HepG2 (cell line): ENCODE measurements around the gene LIPT1. TPM values are rescaled to one million over a fixed set of nuclear protein-coding genes. Genes with fewer than 3 reads are reported as not detected.
A peak's percentile ranks its signal among the peaks of the same experiment; 100 is the strongest.

Experiments used
- AHDC1 ChIP-seq: sonication (generic); formaldehyde crosslinking; IDR thresholded peaks from 2 replicates; pipeline ENCODE4 v1.5.1; 2020; ENCODE audit warnings: mild to moderate bottlenecking, missing genetic modification reagents, borderline replicate concordance
- ARNT2 ChIP-seq: sonication (generic); formaldehyde crosslinking; IDR thresholded peaks from 2 replicates; pipeline ENCODE4 v1.8.0; 2022; ENCODE audit warnings: mild to moderate bottlenecking, low read depth, missing genetic modification reagents, moderate library complexity
- BCL6 ChIP-seq: IDR thresholded peaks from 2 replicates; pipeline ENCODE4 v1.6.1; 2016; ENCODE audit warnings: missing genetic modification reagents, missing compliant biosample characterization
- GATA4 ChIP-seq: sonication (generic); IDR thresholded peaks from 2 replicates; pipeline ENCODE4 v1.6.1; 2016; ENCODE audit warnings: antibody characterized with exemption, low read depth, borderline replicate concordance
- HOXA3 ChIP-seq: sonication (generic); formaldehyde crosslinking; IDR thresholded peaks from 2 replicates; pipeline ENCODE4 v1.5.0; 2020; ENCODE audit warnings: missing genetic modification reagents
- MAX ChIP-seq: IDR thresholded peaks from 2 replicates; pipeline ENCODE4 v1.6.1; 2012; ENCODE audit warnings: inconsistent platforms
- MXI1 ChIP-seq: IDR thresholded peaks from 3 replicates; pipeline ENCODE4 v1.6.1; 2012; ENCODE audit warnings: low read depth, low read length, inconsistent platforms, borderline replicate concordance
- NFE2L1 ChIP-seq: sonication (generic); formaldehyde crosslinking; IDR thresholded peaks from 2 replicates; pipeline ENCODE4 v1.4.0; 2020; ENCODE audit warnings: missing genetic modification reagents, mild to moderate bottlenecking, borderline replicate concordance
- NPAS2 ChIP-seq: sonication (generic); formaldehyde crosslinking; IDR thresholded peaks from 2 replicates; pipeline ENCODE4 v1.8.0; 2022; ENCODE audit warnings: mild to moderate bottlenecking, missing genetic modification reagents, borderline replicate concordance
- PHF21A ChIP-seq: sonication (generic); formaldehyde crosslinking; IDR thresholded peaks from 2 replicates; pipeline ENCODE4 v1.5.0; 2020; ENCODE audit warnings: mild to moderate bottlenecking, missing genetic modification reagents
- RXRA ChIP-seq: sonication (generic); formaldehyde crosslinking; IDR thresholded peaks from 2 replicates; pipeline ENCODE4 v1.5.1; 2020; ENCODE audit warnings: missing genetic modification reagents
- SRSF9 ChIP-seq: fragments of 200-400 bp; formaldehyde crosslinking; IDR thresholded peaks from 2 replicates; pipeline ENCODE4 v1.6.1; 2018; ENCODE audit warnings: borderline replicate concordance, mild to moderate bottlenecking, low read depth, low read length; ENCODE audit not compliant: insufficient read depth, poor library complexity, severe bottlenecking
- SYNCRIP ChIP-seq: fragments of 200-400 bp; formaldehyde crosslinking; IDR thresholded peaks from 2 replicates; pipeline ENCODE4 v1.6.1; 2018; ENCODE audit warnings: mild to moderate bottlenecking, low read depth, low read length; ENCODE audit not compliant: insufficient read depth
- TBL1XR1 ChIP-seq: fragments of 150-350 bp; IDR thresholded peaks from 2 replicates; pipeline ENCODE4 v1.6.1; 2014; ENCODE audit warnings: borderline replicate concordance, low read length; ENCODE audit not compliant: partially characterized antibody
- U2AF1 ChIP-seq: fragments of 200-400 bp; formaldehyde crosslinking; optimal IDR thresholded peaks from 2 replicates; pipeline ENCODE3; 2017; ENCODE audit warnings: mild to moderate bottlenecking, low read depth, low read length
- XRCC5 ChIP-seq: fragments of 200-400 bp; formaldehyde crosslinking; optimal IDR thresholded peaks from 2 replicates; pipeline ENCODE3; 2017; ENCODE audit warnings: mild to moderate bottlenecking, low read length
- ZBTB2 ChIP-seq: sonication (generic); formaldehyde crosslinking; IDR thresholded peaks from 2 replicates; pipeline ENCODE4 v1.8.0; 2022; ENCODE audit warnings: low read depth, missing genetic modification reagents
- ZNF264 ChIP-seq: sonication (generic); formaldehyde crosslinking; IDR thresholded peaks from 2 replicates; pipeline ENCODE4 v1.4.0; 2020; ENCODE audit warnings: missing genetic modification reagents
- ZNF512B ChIP-seq: sonication (generic); formaldehyde crosslinking; IDR thresholded peaks from 2 replicates; pipeline ENCODE4 v1.5.1; 2020; ENCODE audit warnings: missing genetic modification reagents, mild to moderate bottlenecking, borderline replicate concordance
- ZNF616 ChIP-seq: sonication (generic); formaldehyde crosslinking; IDR thresholded peaks from 2 replicates; pipeline ENCODE4 v1.5.0; 2020; ENCODE audit warnings: low read depth, mild to moderate bottlenecking, missing genetic modification reagents
- ZNF75D ChIP-seq: sonication (generic); formaldehyde crosslinking; IDR thresholded peaks from 2 replicates; pipeline ENCODE4 v1.8.1; 2023; ENCODE audit warnings: missing genetic modification reagents, mild to moderate bottlenecking, borderline replicate concordance
- polyA plus RNA-seq, 8 experiments: library from polyadenylated mRNA; depleted of rRNA in 3 of 8; stranded (reverse) in 7 of 8; unstranded in 1 of 8; fragments of >200 nt; fragmentation: Illumina TruSeq in 4 of 8; extraction: Trizol in 4 of 8; gene quantifications; 2 replicates each; pipeline versions ENCODE4 v1.2.1 to v1.2.3, GENCODE V29; 2011 to 2016; ENCODE audit warnings: low read depth in 4 of 8, missing spikeins in 1 of 8, mixed read lengths in 1 of 8; ENCODE audit not compliant: insufficient read depth in 1 of 8
- total RNA-seq, 5 experiments: library from RNA; depleted of rRNA; stranded (reverse); fragments of >200 nt; fragmentation: Illumina TruSeq; extraction: Trizol; gene quantifications; 2 replicates each; pipeline ENCODE4 v1.2.3, GENCODE V29; 2016; ENCODE audit warnings: low read depth in 1 of 5

LIPT1 gene
- total and polyA plus RNA-seq, 2 of the 13 experiments (the other 11 are each of a cell fraction or from before 2014, with no cell fraction given) = 8.0 to 9.6 TPM

GRCh38 chr2:99140860-99141109, 14.0 kb upstream of the LIPT1 start (continued):
- no peak for TF ChIP-seq AHDC1
- TF ChIP-seq NPAS2 (CRISPR knock-in tag) = no peak
- TF ChIP-seq MAX = no peak; the same call in 1 of the 2 replicates
- TF ChIP-seq XRCC5 = no peak
- no peak for TF ChIP-seq SRSF9
- TF ChIP-seq ZBTB2 (CRISPR knock-in tag) = no peak
- TF ChIP-seq PHF21A = peak; percentile 82
- no peak for TF ChIP-seq RXRA (CRISPR knock-in tag)
- peak; percentile 90; the same call in 1 of the 2 replicates for TF ChIP-seq GATA4
- TF ChIP-seq ZNF512B (CRISPR knock-in tag) = no peak; the same call in 1 of the 2 replicates
- TF ChIP-seq NFE2L1 (CRISPR knock-in tag) = no peak
- TF ChIP-seq HOXA3 (CRISPR knock-in tag) = no peak
- TF ChIP-seq U2AF1 = no peak
- no peak for TF ChIP-seq TBL1XR1
- no peak; the same call in 2 of the 3 replicates for TF ChIP-seq MXI1
- no peak for TF ChIP-seq ARNT2 (CRISPR knock-in tag)
- TF ChIP-seq SYNCRIP = no peak
- TF ChIP-seq ZNF264 = no peak; the same call in 1 of the 2 replicates
- TF ChIP-seq BCL6 (CRISPR knock-in tag) = no peak; the same call in 1 of the 2 replicates
- TF ChIP-seq ZNF616 (CRISPR knock-in tag) = 0 out of 2 replicates have a peak, but pooled peaks have one; percentile 50
- TF ChIP-seq ZNF75D (CRISPR knock-in tag) = no peak
